ENCODE measurements around the gene RNH1.

Gene RNH1

GRCh38 chr11:537622-538430, 30.8 kb upstream of the RNH1 start:
- DNase-seq (ENCODE audit: low read depth in 1 of 2, low spot score in 1 of 2), result no peak

DNA sequence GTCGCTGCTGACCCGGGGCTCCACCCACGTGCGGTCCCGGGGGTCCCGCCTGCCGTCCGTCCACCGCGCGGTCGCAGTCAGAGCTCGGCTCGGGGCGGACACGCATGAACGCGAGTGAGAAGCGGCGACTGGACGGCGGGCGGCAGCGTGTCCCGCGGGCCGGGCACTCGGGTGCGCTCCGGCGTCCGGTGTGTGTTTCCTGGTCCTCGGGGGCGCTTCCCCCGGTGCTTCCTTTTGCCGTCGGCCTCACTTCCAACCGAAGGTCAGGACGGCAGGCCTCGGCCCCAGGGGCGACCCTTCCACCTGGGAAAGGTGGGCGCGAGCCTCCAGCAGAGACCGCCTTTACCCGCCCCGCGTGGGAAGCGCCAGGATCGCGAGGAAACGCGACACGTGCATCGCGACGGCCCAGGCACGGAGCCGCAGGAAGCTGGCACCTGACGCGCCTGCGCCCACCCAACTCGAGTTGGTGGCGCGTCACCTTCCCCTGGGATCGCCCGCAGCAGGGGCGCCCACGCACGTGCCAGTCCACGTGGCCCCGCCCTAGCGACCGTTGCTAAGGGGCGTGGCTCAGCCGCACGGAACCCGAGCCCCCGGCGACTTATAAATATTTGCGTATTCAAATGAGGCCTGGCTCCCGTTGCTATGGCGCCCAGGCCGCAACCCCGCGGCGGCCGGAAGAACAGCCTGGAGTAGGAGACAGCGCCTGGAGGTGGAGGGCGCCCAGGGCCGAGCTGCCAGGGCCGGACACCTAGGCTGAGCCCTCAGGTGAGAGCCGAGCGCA, 30.0 kb upstream of the RNH1 start, which contains the start of gene LRRC56:
Gene LRRC56, plus strand, starts transcription at position 687 of the 781 bp plus-strand sequence. CDS start 3,158 bp downstream, outside the sequence.
- DNase-seq (ENCODE audit: low read depth in 1 of 2, low spot score in 1 of 2), result peak; percentile 77 to 87

DNA sequence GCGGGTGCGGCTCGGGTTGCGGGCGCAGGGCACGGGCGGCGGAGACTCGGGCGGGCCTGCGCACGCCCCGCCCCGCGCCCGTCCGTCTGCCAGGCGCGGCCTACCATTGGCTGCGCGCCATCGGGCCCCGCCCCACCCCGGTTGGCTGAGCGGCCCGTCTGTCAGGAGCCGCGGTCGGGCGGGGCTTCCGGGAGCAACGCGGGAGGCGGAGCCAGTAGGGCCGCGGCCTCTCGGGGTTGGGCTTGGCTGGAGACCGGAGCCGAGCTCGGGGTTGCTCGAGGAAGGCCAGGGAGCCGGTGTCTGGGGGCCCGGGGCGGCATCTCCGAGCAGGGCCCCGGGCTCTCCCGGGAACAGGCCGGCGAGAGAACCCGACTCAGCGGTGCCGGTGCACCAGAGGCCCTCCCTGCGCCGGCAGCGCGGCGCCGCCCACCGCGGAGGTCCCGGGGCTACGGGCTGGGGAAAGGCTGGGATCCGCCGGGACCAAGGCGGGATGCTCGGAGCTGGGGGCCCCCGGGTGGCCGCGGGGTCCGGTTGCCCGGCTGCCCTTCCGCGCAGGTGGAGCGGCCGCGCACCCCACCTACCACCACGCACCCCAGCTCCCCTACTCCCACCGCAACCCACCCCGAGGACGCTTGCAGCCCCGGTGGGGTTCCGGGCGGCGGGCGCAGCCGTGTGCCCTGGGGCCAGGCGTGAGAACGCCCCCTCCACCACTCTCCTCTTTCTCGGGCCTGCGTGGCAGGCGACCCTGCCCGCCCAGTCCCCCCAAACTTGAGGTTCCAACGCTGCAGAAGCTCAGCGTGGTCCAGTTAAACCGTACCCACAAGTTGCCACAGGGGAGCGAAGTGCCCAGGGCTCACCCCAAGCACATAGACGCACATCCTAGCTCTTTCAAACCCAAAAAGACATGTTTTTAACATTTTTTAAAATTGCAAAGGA, 28.7 kb upstream of the RNH1 start, which contains the start of gene HRAS:
Gene HRAS, minus strand, starts transcription at position 58 of the 936 bp plus-strand sequence.
- peak; percentile 83 to 93 for DNase-seq (ENCODE audit: low read depth in 1 of 2, low spot score in 1 of 2)

DNA sequence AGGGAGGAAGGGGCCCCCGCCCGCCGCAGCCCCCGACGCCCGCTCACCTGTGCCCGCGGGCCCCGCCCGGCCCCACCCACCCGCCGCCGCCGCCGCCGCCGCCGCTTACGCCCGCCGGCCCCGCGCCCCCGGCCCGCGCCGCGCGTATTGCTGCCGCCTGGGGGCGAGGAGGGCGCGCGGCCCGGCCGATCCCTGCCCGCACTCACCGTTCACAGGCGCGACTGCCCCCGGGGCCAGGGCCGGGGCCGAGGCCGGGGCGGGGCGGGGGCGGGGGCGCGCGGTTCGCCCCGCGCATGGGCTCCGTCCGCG, 28.1 kb upstream of the RNH1 start:
- no peak for DNase-seq (ENCODE audit: low read depth in 1 of 2, low spot score in 1 of 2)

DNA sequence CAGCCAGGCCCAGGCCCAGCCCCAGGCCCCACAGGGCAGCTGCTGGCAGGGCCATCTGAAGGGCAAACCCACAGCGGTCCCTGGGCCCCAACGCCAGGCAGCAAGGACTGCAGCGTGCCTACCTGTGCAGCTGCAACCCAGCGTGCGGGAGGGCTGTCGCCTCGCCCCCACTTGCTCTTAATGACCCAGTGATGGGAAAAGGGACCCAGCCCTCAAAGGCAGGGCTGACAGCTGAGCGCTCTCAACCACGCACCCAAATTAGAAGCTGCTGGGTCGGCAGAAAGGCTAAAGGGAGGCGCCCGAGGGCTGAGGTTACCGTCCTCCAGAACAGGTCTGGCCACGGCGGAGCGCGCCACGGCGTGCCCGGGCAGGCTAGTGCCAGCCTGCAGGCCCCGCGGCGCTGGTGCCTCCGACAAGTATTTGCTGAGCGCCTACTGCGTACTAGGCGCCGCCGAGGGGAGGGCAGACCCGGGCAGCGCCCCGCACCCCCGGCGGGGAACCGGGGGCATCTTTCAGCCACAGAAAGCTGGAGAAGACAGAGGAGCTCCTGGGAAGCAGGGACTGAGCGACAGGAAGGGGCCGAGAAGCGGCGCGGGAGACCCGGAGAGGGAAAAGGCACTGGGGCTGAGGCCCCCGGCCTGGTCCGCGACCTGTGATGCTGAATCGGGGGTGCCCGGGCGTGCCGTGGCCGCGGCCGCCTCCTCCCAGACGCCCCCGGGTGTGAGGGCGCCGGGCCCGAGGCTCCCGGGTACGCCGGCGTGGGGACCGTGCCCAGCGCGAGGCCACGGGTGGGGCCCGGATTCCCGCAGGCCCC, 27.6 kb upstream of the RNH1 start:
- DNase-seq (ENCODE audit: low read depth in 1 of 2, low spot score in 1 of 2), result no peak

DNA sequence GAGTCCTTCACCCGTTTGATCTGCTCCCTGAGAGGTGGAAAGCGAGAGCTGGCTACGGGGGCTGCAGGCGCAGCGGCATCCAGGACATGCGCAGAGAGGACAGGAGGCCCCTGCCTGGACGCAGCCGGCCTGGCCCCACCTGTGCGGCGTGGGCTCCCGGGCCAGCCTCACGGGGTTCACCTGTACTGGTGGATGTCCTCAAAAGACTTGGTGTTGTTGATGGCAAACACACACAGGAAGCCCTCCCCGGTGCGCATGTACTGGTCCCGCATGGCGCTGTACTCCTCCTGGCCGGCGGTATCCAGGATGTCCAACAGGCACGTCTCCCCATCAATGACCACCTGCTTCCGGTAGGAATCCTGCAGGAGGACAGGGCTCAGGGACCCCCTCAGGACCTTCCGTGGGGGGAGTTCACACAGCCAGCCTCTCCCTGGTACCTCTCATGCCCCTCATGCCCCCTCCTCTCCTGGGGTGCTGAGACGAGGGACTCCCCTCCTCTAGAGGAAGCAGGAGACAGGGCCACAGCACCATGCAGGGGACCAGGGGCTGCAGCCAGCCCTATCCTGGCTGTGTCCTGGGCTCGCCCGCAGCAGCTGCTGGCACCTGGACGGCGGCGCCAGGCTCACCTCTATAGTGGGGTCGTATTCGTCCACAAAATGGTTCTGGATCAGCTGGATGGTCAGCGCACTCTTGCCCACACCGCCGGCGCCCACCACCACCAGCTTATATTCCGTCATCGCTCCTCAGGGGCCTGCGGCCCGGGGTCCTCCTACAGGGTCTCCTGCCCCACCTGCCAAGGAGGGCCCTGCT, 26.7 kb upstream of the RNH1 start:
- DNase-seq (ENCODE audit: low read depth in 1 of 2, low spot score in 1 of 2), result no peak

GRCh38 chr11:532986-533585, 26.0 kb upstream of the RNH1 start:
- DNase-seq (ENCODE audit: low read depth in 1 of 2, low spot score in 1 of 2), result no peak

GRCh38 chr11:532527-532985, 25.5 kb upstream of the RNH1 start:
- no peak for DNase-seq (ENCODE audit: low read depth in 1 of 2, low spot score in 1 of 2)

GRCh38 chr11:531919-532526, 25.0 kb upstream of the RNH1 start:
- DNase-seq (ENCODE audit: low read depth in 1 of 2, low spot score in 1 of 2), result no peak

- no peak for DNase-seq (ENCODE audit: low read depth in 1 of 2, low spot score in 1 of 2)
Measured at GRCh38 chr11:530960-531831, 24.2 kb upstream of the RNH1 start.

DNA sequence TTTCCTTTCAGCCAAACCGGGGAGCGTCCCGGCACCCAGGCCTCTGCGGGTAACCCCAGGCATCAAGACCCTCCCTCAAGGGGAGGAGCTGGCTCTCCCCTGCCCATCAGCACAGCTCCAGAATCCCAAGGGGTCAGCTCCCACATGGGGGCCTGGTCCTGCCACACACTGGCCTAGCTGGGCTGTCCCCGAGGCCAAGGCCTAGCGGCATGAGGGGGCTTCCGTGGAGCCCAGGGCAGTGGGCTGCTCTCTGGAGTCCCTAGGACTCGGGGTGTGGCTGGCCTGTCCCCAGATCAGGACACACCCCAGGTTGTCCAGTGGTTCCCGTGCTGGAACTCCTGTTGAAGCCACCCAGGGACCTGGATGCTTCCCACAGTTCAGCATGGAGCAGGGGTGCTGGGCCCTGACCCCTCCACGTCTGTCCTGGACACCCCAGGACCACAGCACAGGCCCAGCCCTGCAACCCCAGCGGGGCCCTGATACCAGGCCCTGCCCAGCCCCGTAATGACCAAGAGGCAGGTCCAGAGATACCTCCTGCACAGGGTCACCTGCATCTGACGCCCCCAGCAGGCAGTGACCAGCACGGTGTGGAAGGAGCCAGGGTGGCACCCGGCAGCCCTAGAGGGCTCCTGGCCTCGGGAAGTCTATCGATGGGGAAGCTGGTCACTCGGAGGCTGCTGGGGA, 22.8 kb upstream of the RNH1 start:
- DNase-seq (ENCODE audit: low read depth in 1 of 2, low spot score in 1 of 2), result no peak

DNA sequence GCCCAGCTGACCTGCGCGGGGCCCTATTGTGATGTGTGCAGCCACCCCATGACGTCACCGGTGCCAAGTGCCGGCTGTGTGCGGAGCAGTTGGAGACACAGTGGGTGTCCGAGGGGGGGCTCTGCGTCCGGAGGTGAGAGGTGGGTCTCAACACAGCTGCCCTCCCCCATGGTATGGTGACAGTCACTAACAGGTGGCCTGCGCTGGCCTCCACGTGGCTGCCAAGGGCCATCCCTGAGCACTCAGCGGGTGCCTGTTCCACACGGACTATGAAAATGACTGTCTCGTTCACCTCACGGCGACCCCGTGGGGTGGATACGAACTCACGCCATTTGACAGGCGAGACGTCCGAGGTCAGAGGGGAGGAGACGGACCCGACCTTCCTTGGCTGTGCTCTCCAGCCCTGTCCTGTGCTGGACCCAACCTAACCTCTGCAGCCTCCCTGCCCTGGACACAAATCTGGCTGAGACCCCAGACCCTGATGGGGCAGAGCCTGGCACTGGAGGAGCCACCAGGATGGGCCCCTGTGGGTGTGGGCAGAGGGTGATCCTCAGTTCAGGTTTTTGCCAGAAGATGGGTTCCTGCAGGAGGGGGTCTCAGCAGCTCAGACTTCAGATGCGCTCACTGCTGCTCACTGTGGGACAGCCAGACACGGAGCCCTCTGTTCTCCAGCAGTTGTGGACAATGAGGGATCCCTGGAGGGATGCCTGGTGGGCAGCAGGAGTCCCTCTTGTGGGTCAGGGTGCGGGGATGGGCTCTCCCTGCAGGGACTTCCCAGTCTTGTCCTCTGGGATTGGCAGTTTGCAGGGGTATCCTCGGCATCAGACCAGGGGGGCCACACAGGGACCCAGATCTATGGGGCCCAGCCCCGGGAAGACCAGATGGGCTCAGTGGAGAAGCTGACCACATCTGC, 22.0 kb upstream of the RNH1 start:
- no peak for DNase-seq (ENCODE audit: low read depth in 1 of 2, low spot score in 1 of 2)

DNA sequence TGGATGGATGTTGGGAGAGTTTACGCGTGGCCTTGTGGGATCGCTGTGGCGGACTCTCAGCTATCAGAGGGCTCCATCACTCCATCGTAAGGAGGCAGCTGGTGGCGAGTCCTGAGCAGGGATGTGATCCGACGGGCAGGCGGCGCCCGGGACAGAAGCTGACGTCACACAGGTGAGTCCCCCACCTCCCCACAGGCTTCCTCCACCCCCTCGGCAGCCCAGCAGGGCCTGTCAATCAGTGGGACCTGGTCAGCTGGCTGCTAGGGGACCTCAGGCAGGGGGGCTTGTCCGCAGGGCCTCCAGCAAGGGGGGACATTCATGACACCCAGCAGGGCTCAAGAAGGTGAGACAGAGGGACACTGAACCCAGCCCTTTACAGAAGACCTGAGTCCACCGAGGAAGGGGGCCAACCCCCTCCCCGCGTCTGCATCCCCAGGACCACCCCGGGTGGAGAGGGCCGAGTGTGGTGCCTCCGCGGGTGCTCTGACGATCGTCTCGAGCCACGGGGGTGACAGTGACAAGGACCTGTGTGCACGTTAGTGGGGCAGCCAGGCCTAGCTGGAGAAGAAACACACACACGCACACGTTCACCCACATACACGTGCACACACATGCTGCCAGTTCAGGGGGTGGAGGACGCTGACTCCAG, 21.2 kb upstream of the RNH1 start:
- no peak for DNase-seq (ENCODE audit: low read depth in 1 of 2, low spot score in 1 of 2)

DNA sequence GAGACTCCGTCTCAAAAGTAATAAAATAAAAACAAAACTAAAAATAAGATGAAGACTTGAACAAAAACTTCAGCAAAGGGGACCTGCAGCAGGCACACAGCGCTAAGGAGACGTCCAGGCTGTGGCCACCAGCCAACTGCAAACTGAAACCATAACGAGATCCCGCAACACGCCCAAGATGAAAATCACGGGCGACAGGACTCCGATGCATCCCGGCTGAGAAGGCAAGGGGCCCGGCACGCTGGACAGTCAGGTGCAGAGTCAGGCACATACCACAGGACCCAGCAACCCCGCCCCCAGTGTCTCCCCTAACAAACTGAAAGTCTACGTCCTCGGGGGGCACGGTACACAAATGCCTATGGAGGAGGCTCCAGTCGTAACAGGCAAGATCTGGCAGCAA, 19.1 kb upstream of the RNH1 start:
- DNase-seq (ENCODE audit: low read depth in 1 of 2, low spot score in 1 of 2), result no peak

GRCh38 chr11:521177-521688, 14.2 kb upstream of the RNH1 start:
- DNase-seq (ENCODE audit: low read depth in 1 of 2, low spot score in 1 of 2), result no peak

Data from activated CD4-positive, alpha-beta T cell treated with anti-CD3 and anti-CD28 coated beads, Interleukin-2, amount 50 U/mL, for 24 hours (primary cell).